HEK293 (cell line): ENCODE data around the gene LATS1.

Experiments used
- FEZF1 ChIP-seq: fragments of 450-650 bp; formaldehyde crosslinking; IDR thresholded peaks from 2 replicates; pipeline ENCODE4 v1.5.1; 2016; ENCODE audit warnings: missing biosample characterization, missing genetic modification characterization
- KLF7 ChIP-seq: fragments of 450-650 bp; formaldehyde crosslinking; IDR thresholded peaks from 2 replicates; pipeline ENCODE4 v1.5.1; 2016; ENCODE audit warnings: missing biosample characterization, missing genetic modification characterization, borderline replicate concordance
- SP7 ChIP-seq: fragments of 450-650 bp; formaldehyde crosslinking; IDR thresholded peaks from 2 replicates; pipeline ENCODE4 v1.5.1; 2016; ENCODE audit warnings: missing biosample characterization, missing genetic modification characterization
- TF ChIP-seq, protein P1 (sequence below): fragments of 450-650 bp; formaldehyde crosslinking; IDR thresholded peaks from 2 replicates; pipeline ENCODE4 v1.5.1; 2017; ENCODE audit warnings: missing biosample characterization, missing genetic modification characterization
- TF ChIP-seq, protein P2 (sequence below): fragments of 450-650 bp; formaldehyde crosslinking; IDR thresholded peaks from 2 replicates; pipeline ENCODE4 v1.5.1; 2016; ENCODE audit warnings: missing biosample characterization, missing genetic modification characterization

DNA sequence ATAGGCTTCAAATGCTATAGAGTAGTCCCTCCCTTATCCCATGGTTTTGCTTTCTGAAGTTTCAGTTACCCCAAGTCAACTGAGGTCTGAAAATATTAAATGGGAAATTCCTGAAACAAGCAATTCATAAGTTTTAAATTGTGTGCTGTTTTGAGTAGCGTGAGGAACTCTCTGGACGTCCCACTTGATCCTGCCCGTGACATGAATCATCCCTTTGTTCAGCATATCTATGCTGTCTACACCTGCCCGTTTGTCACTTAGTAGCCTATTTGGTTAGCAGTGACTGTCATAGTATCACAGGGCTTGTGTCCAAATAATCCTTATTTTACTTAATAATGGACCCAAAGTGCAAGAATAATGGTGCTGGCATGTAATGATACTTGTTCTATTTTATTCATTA lies 36.6 kb upstream of the LATS1 start:
- TF ChIP-seq KLF7 (tag by site-specific recombination), result no peak
- TF ChIP-seq, protein P1, sequence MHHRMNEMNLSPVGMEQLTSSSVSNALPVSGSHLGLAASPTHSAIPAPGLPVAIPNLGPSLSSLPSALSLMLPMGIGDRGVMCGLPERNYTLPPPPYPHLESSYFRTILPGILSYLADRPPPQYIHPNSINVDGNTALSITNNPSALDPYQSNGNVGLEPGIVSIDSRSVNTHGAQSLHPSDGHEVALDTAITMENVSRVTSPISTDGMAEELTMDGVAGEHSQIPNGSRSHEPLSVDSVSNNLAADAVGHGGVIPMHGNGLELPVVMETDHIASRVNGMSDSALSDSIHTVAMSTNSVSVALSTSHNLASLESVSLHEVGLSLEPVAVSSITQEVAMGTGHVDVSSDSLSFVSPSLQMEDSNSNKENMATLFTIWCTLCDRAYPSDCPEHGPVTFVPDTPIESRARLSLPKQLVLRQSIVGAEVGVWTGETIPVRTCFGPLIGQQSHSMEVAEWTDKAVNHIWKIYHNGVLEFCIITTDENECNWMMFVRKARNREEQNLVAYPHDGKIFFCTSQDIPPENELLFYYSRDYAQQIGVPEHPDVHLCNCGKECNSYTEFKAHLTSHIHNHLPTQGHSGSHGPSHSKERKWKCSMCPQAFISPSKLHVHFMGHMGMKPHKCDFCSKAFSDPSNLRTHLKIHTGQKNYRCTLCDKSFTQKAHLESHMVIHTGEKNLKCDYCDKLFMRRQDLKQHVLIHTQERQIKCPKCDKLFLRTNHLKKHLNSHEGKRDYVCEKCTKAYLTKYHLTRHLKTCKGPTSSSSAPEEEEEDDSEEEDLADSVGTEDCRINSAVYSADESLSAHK (tag by site-specific recombination), result no peak
- TF ChIP-seq, protein P2, sequence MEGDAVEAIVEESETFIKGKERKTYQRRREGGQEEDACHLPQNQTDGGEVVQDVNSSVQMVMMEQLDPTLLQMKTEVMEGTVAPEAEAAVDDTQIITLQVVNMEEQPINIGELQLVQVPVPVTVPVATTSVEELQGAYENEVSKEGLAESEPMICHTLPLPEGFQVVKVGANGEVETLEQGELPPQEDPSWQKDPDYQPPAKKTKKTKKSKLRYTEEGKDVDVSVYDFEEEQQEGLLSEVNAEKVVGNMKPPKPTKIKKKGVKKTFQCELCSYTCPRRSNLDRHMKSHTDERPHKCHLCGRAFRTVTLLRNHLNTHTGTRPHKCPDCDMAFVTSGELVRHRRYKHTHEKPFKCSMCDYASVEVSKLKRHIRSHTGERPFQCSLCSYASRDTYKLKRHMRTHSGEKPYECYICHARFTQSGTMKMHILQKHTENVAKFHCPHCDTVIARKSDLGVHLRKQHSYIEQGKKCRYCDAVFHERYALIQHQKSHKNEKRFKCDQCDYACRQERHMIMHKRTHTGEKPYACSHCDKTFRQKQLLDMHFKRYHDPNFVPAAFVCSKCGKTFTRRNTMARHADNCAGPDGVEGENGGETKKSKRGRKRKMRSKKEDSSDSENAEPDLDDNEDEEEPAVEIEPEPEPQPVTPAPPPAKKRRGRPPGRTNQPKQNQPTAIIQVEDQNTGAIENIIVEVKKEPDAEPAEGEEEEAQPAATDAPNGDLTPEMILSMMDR (tag by site-specific recombination), result no peak
- TF ChIP-seq FEZF1 (tag by site-specific recombination), result no peak
- TF ChIP-seq SP7 (tag by site-specific recombination), result no peak
